GM12878 (cell line): ENCODE measurements around the gene KRT37. TPM values are rescaled to one million over a fixed set of nuclear protein-coding genes. Genes with fewer than 3 reads are reported as not detected.

Experiments used
- ATAC-seq: fragments of 200-7000 bp; cut with Tn5 transposase; 3 replicates; pipeline ENCODE4 v1.9.1; 2020; ENCODE audit warnings: mild to moderate bottlenecking, moderate library complexity
- BruUV-seq: library from RNA; stranded (reverse); fragments of 400-500 nt; replicated peaks from 2 replicates; lab custom pipeline; 2021; lab: Mats Ljungman, UMichigan
- CTCF ChIA-PET: fragments of 300-600 bp; sonication (Branson Sonifier 250); formaldehyde crosslinking; extraction: SDS; loops from one replicate; lab custom pipeline; 2021; ENCODE audit warnings: inconsistent platforms; lab: Yijun Ruan, JAX
- POLR2A ChIA-PET: fragments of 350-600 bp; formaldehyde crosslinking; extraction: SDS; loops from one replicate; lab custom pipeline; 2021; ENCODE audit warnings: inconsistent platforms; lab: Charles Lee
- RAD21 ChIA-PET: fragments of 300-600 bp; sonication (Branson Sonifier 250); formaldehyde crosslinking; loops from one replicate; lab custom pipeline; 2023; ENCODE audit warnings: antibody characterized with exemption; ENCODE audit not compliant: unreplicated experiment; lab: Charles Lee
- SMC1A ChIA-PET: fragments of 300-600 bp; sonication (Branson Sonifier 250); formaldehyde crosslinking; loops from one replicate; lab custom pipeline; 2023; ENCODE audit not compliant: unreplicated experiment, uncharacterized antibody; lab: Charles Lee
- DNase-seq: peaks from one replicate; pipeline ENCODE4 v3.0.0-alpha.2; 2011; ENCODE audit warnings: low read depth, low spot score
- FAIRE-seq: peaks from 3 replicates; lab custom pipeline; 2011; peaks lifted over from hg19 to GRCh38; lab: Jason Lieb, UNC
- H2AFZ ChIP-seq: 2 replicates; pipeline ENCODE4 v1.6.0; 2011; ENCODE audit warnings: low read depth, low read length, control low read depth; ENCODE audit not compliant: control insufficient read depth
- H3K27ac ChIP-seq: 2 replicates; pipeline ENCODE4 v1.5.1; 2011; ENCODE audit warnings: control low read depth; ENCODE audit not compliant: control insufficient read depth, insufficient read depth
- H3K27me3 ChIP-seq, 2 experiments: replicated peaks in 1 of 2; 2 replicates each; pipeline versions ENCODE4 v1.6.0 to v1.6.1; 2011; ENCODE audit warnings: low read length in 1 of 2; ENCODE audit not compliant: control insufficient read depth in 2 of 2, insufficient read depth in 2 of 2
- H3K36me3 ChIP-seq, 2 experiments: 2 replicates each; pipeline ENCODE4 v1.5.1; 2011; ENCODE audit warnings: low read length in 1 of 2; ENCODE audit not compliant: control insufficient read depth in 2 of 2, insufficient read depth in 2 of 2
- H3K4me1 ChIP-seq: 2 replicates; pipeline ENCODE4 v1.6.1; 2011; ENCODE audit warnings: mild to moderate bottlenecking, low read length, moderate library complexity, mixed read lengths; ENCODE audit not compliant: control insufficient read depth, insufficient read depth
- H3K4me2 ChIP-seq: 2 replicates; pipeline ENCODE4 v1.6.0; 2011; ENCODE audit warnings: control low read depth; ENCODE audit not compliant: control insufficient read depth, insufficient read depth
- H3K4me3 ChIP-seq: fragments of 200-600 bp; sonication (generic); 2 replicates; pipeline ENCODE4 v1.5.1; 2016
- H3K79me2 ChIP-seq: 2 replicates; pipeline ENCODE4 v1.6.0; 2011; ENCODE audit warnings: low read length; ENCODE audit not compliant: control insufficient read depth, insufficient read depth
- H3K9ac ChIP-seq: 2 replicates; pipeline ENCODE4 v1.8.0; 2011; ENCODE audit warnings: low read length, control low read depth, mixed read lengths; ENCODE audit not compliant: control insufficient read depth, insufficient read depth
- H3K9me3 ChIP-seq: replicated peaks from 3 replicates; pipeline ENCODE4 v1.5.1; 2011; ENCODE audit warnings: mild to moderate bottlenecking, low read length; ENCODE audit not compliant: control insufficient read depth, insufficient read depth
- H4K20me1 ChIP-seq: 2 replicates; pipeline ENCODE4 v1.6.0; 2011; ENCODE audit not compliant: control insufficient read depth, insufficient read depth
- SREBF2 ChIP-seq: IDR thresholded peaks from 2 replicates; pipeline ENCODE4 v1.6.1; 2012; ENCODE audit warnings: mild to moderate bottlenecking, low read length
- TAF1 ChIP-seq: IDR thresholded peaks from 2 replicates; pipeline ENCODE4 v1.6.1; 2011; ENCODE audit warnings: mild to moderate bottlenecking, low read depth, low read length, borderline replicate concordance
- ZNF274 ChIP-seq: IDR thresholded peaks from one replicate; pipeline ENCODE4 v1.8.0; 2011; ENCODE audit not compliant: insufficient read length, insufficient read depth
- WGBS: methylation state at CpG from one replicate; pipeline ENCODE4 v1.1.6; 2016; ENCODE audit warnings: low lambda C conversion rate; ENCODE audit not compliant: insufficient replicate concordance, insufficient coverage; ENCODE audit errors: missing lambda C conversion rate; 5-methylcytosine and 5-hydroxymethylcytosine counted together
- in situ Hi-C: fragments of 300-500 bp; cut with MboI; formaldehyde crosslinking; loops from 9 replicates; pipeline ENCODE4 v1.14.3; 2018; ENCODE audit warnings: mixed read lengths
- intact Hi-C: fragments of 100-400 bp; cut with micrococcal nuclease; formaldehyde crosslinking; loops from one replicate; pipeline ENCODE4 v1.14.2; 2022; ENCODE audit not compliant: unreplicated experiment
- polyA plus RNA-seq, 11 experiments: library from polyadenylated mRNA; depleted of rRNA in 4 of 11; unstranded in 6 of 11; stranded (reverse) in 5 of 11; fragments of >200 nt; fragmentation: Nextera tagmentation in 4 of 11; fragmentation: Illumina TruSeq in 1 of 11; extraction: Ambion mirVana in 4 of 11; extraction: Trizol in 1 of 11; gene quantifications; 1 replicate in 1 of 11; 2 replicates in 10 of 11; pipeline versions ENCODE4 v1.2.1 to v1.2.3, GENCODE V29; 2011 to 2016; ENCODE audit warnings: inconsistent platforms in 2 of 11, missing spikeins in 2 of 11, low read depth in 1 of 11
- total RNA-seq, 4 experiments: library from RNA; depleted of rRNA in 3 of 4; stranded (reverse); fragments of >200 nt in 3 of 4; fragmentation: Illumina TruSeq in 1 of 4; extraction: Trizol in 1 of 4; gene quantifications; 2 replicates each; pipeline versions ENCODE4 v1.2.1 to v1.2.3, GENCODE V29; 2013 to 2021
- TF ChIP-seq, protein P1 (sequence below), 3 experiments: IDR thresholded peaks in 2 of 3; conservative IDR thresholded peaks in 1 of 3; 2 replicates each; pipeline ENCODE4 v1.5.1; 2011; ENCODE audit warnings: low read depth in 3 of 3, low read length in 3 of 3, mild to moderate bottlenecking in 3 of 3, control low read depth in 2 of 3, moderate library complexity in 2 of 3, inconsistent platforms in 1 of 3, mixed read lengths in 1 of 3; ENCODE audit not compliant: control insufficient read depth in 2 of 3, insufficient read depth in 1 of 3; ENCODE audit errors: extremely low read depth in 1 of 3

The KRT37 gene
- total and polyA plus RNA-seq, 10 of the 15 experiments (the other 5 are each of a cell fraction or from before 2014, with no cell fraction given), result not detected

- Histone ChIP-seq H3K27me3 (peaks cover 0 to 3% of the 10 kb centered on the region in 2 experiments; a peak in 2 of 4 replicates), H3K79me2 (no peaks in the 10 kb centered on the region), H3K4me2 (no peak overlapping the region), H4K20me1 (no peaks in the 10 kb centered on the region)
- in situ Hi-C loops, result no loop called here
- no peak for DNase-seq
- SMC1A ChIA-PET, result no interaction called here
- POLR2A ChIA-PET, result no interaction called here
- TF ChIP-seq, protein P1, sequence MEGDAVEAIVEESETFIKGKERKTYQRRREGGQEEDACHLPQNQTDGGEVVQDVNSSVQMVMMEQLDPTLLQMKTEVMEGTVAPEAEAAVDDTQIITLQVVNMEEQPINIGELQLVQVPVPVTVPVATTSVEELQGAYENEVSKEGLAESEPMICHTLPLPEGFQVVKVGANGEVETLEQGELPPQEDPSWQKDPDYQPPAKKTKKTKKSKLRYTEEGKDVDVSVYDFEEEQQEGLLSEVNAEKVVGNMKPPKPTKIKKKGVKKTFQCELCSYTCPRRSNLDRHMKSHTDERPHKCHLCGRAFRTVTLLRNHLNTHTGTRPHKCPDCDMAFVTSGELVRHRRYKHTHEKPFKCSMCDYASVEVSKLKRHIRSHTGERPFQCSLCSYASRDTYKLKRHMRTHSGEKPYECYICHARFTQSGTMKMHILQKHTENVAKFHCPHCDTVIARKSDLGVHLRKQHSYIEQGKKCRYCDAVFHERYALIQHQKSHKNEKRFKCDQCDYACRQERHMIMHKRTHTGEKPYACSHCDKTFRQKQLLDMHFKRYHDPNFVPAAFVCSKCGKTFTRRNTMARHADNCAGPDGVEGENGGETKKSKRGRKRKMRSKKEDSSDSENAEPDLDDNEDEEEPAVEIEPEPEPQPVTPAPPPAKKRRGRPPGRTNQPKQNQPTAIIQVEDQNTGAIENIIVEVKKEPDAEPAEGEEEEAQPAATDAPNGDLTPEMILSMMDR (IDR thresholded peaks at IDR 0.05 in 2 of 3, conservative IDR thresholded peaks at IDR 0.05 in 1 of 3; ENCODE audit: control insufficient read depth in 2 of 3, extremely low read depth in 1 of 3, insufficient read depth in 1 of 3, low read depth in 3 of 3, low read length in 3 of 3), result no peak
- TF ChIP-seq SREBF2, result no peak
- TF ChIP-seq TAF1, result no peak
- TF ChIP-seq, all 136 proteins: peak for 0
- H3K36me3 ChIP-seq, result no peaks in the 10 kb centered on the region
- no peak overlapping the region for H2AFZ ChIP-seq
- H3K4me3 ChIP-seq, result no peak overlapping the region
- H3K9ac ChIP-seq, result no peak overlapping the region
- no peaks in the 10 kb centered on the region for H3K4me1 ChIP-seq
- H3K9me3 ChIP-seq, result no peaks in the 10 kb centered on the region
- 3% methylated on average over 5 of the region's 5 CpGs for WGBS
- BruUV-seq, result no TSS peak
- no peak overlapping the region for H3K27ac ChIP-seq
- FAIRE-seq (no peak), ATAC-seq (no peak)
- intact Hi-C loops, result no loop called here
- ChIA-PET CTCF (no interaction called here), RAD21 (no interaction called here)
Observed at GRCh38 chr17:41393294-41393693, 31.1 kb downstream of the KRT37 start.

DNA sequence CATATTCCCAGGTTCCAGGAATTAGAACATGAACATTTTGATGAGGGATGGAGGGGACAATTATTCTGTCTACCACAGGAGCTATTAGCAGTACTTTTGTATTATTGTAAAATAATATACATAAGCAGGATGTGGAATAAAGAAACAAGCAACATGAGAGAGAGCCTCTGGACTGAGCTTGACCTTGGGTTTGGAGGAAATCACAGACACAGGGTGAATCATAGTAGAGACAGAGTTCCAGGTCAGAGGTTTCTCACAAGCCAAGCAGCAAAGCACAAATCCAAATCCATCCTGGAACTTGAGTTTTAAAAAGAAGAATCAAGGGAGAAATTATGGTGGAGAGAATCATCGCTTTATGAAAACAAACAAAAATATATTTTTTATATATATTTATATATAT, 32.1 kb downstream of the KRT37 start:
- no peaks in the 10 kb centered on the region for H4K20me1 ChIP-seq
- intact Hi-C loops, result no loop called here
- TF ChIP-seq ZNF274, result no peak
- no peaks in the 10 kb centered on the region for H3K4me1 ChIP-seq
- RAD21 ChIA-PET, result interaction anchor here (0.6 kb wide), 1 partner anchor 681 kb away, joined by 3 read pairs; no protein-coding TSS in a partner anchor
- no peaks in the 10 kb centered on the region; the same call in 2 of the 3 replicates for H3K9me3 ChIP-seq
- no peaks in the 10 kb centered on the region for H3K79me2 ChIP-seq
- no peak overlapping the region for H3K9ac ChIP-seq
- ATAC-seq (no peak), DNase-seq (no peak), FAIRE-seq (no peak)
- peaks cover 0 to 3% of the 10 kb centered on the region in 2 experiments; a peak in 2 of 4 replicates for H3K27me3 ChIP-seq
- SMC1A ChIA-PET, result no interaction called here
- CTCF ChIA-PET, result no interaction called here
- no peak overlapping the region for H3K27ac ChIP-seq
- H3K4me2 ChIP-seq, result no peak overlapping the region
- no peak overlapping the region for H2AFZ ChIP-seq
- H3K4me3 ChIP-seq, result no peak overlapping the region
- in situ Hi-C loops, result no loop called here
- no peaks in the 10 kb centered on the region for H3K36me3 ChIP-seq
- 58% methylated on average over 1 of the region's 1 CpG for WGBS
- BruUV-seq, result no TSS peak
- POLR2A ChIA-PET, result no interaction called here
